NCI-H1436 (cell line): ENCODE data around the gene APOBEC3B.
"Not testable (repeated sequence)": the region's sequence is repeated elsewhere in the genome, so short reads cannot be mapped to it uniquely, and the experiment has no call there.

ENCODE experiments used
- DNase-seq: peaks from one replicate; lab custom pipeline; 2025; lab: John Stamatoyannopoulos, UW

APOBEC3B gene

GRCh38 chr22:38967451-38968450, 14.4 kb upstream of the APOBEC3B start:
- DNase-seq: no peak

GRCh38 chr22:38968801-38969200, 13.3 kb upstream of the APOBEC3B start:
- no peak for DNase-seq

- no peak for DNase-seq
Measured at GRCh38 chr22:38970551-38970950, 11.6 kb upstream of the APOBEC3B start.

GRCh38 chr22:38971202-38971601, 10.9 kb upstream of the APOBEC3B start:
- no peak for DNase-seq

GRCh38 chr22:38971791-38972190, 10.4 kb upstream of the APOBEC3B start:
- no peak for DNase-seq

GRCh38 chr22:38972558-38972957, 9.6 kb upstream of the APOBEC3B start:
- no peak for DNase-seq

- DNase-seq: peak; percentile 56
Measured at GRCh38 chr22:38973289-38974169, 8.6 kb upstream of the APOBEC3B start.

GRCh38 chr22:38974170-38974825, 7.8 kb upstream of the APOBEC3B start:
- DNase-seq: no peak

- no peak for DNase-seq
Measured at GRCh38 chr22:38974826-38975175, 7.3 kb upstream of the APOBEC3B start.

- not testable (repeated sequence) for DNase-seq
Measured at GRCh38 chr22:38977289-38977688, 4.9 kb upstream of the APOBEC3B start.

- not testable (repeated sequence) for DNase-seq
Measured at GRCh38 chr22:38980587-38980986, 1.6 kb upstream of the APOBEC3B start.

- peak; percentile 17 for DNase-seq
Measured at GRCh38 chr22:38981005-38981991, 849 bp upstream of the APOBEC3B start.

GRCh38 chr22:38984224-38984623, 2.1 kb downstream of the APOBEC3B start:
- DNase-seq: no peak

- not testable (repeated sequence) for DNase-seq
Measured at GRCh38 chr22:38984784-38985757, 2.9 kb downstream of the APOBEC3B start.

GRCh38 chr22:38986629-38987028, 4.5 kb downstream of the APOBEC3B start:
- no peak for DNase-seq

- DNase-seq: no peak
Measured at GRCh38 chr22:38987171-38987895, 5.2 kb downstream of the APOBEC3B start.

- DNase-seq: no peak
Measured at GRCh38 chr22:38989466-38989865, 7.3 kb downstream of the APOBEC3B start.

GRCh38 chr22:38992871-38993371, 10.8 kb downstream of the APOBEC3B start:
- peak; percentile 62 for DNase-seq

- no peak for DNase-seq
Measured at GRCh38 chr22:38996105-38996504, 14.0 kb downstream of the APOBEC3B start.
